ENCODE data around the gene RBM15B.

Gene RBM15B

DNA sequence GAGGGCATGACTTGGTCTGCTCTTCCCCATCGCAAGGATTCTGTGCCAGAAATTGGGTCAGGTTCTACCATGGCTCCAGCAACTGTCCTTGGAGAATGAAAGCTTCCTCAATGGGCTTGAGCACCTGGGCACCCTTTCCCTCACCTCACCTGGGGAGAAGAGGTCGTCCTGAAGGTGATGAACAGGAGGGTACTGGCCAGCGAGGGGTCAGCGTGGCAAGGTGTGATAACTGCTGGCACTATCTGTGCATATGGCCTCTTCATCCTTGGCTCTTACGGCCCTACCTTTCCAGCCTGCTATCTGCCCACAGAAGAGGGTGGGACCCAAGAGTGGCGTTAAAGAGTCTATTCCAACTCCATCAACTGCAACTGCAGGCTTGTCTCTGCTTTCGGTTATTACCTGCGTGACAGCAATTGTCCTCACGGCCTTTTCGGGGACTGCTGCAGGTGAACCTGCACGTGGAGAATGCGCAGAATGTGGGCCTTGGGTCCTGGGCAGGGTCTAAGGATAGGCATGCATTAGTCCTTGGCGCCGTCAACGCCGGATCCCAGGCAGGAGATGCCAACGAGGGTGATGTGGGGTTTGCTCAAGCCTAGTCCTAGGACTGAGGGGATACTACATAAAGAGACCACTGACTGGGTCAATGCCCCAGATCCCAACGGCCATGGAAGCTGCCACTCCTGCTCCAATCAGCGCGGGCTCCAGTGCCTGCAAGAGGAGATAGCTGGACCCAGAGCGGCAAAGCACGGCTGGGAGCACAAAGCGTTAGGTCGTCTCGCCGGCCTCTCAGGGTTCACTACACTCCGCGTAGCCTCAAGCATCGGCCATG, 625 bp upstream of the RBM15B start:
- in situ Hi-C loops (cut with MboI; ENCODE audit: low sequenced_read_pairs), result no loop called here

DNA sequence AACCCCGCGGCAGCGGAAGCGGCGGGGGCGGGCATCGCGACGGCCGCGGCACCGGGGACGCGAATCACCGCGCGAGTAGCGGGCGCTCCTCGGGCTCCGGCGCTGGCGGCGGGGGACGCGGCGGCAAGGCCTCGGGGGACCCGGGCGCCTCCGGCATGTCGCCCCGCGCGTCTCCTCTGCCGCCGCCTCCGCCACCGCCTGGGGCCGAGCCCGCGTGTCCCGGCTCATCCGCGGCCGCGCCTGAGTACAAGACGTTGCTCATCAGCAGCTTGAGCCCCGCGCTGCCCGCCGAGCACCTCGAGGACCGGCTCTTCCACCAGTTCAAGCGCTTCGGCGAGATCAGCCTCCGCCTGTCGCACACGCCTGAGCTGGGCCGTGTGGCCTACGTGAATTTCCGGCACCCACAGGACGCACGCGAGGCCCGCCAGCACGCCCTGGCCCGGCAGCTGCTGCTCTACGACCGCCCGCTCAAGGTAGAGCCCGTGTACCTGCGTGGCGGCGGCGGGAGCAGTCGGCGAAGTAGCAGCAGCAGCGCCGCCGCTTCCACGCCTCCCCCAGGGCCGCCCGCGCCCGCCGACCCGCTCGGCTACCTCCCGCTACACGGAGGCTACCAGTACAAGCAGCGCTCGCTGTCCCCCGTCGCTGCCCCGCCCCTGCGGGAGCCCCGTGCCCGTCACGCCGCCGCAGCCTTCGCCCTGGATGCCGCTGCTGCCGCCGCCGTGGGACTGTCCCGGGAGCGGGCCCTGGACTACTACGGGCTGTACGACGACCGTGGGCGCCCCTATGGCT, 675 bp downstream of the RBM15B start:
- in situ Hi-C loops (cut with MboI; ENCODE audit: low sequenced_read_pairs), result no loop called here

GRCh38 chr3:51392355-51393133, 1.5 kb downstream of the RBM15B start:
- in situ Hi-C loops (cut with MboI; ENCODE audit: low sequenced_read_pairs), result no loop called here

DNA sequence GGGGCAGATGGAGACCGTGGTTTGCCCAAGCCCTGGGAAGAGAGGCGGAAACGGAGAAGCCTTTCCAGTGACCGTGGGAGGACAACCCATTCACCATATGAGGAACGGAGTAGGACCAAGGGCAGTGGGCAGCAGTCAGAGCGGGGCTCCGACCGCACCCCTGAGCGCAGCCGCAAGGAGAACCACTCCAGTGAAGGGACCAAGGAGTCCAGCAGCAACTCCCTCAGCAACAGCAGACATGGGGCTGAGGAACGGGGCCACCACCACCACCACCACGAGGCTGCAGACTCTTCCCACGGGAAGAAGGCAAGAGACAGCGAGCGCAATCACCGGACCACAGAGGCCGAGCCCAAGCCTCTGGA, 2.0 kb downstream of the RBM15B start:
- in situ Hi-C loops (cut with MboI; ENCODE audit: low sequenced_read_pairs), result no loop called here

- in situ Hi-C loops (cut with MboI; ENCODE audit: low sequenced_read_pairs), result no loop called here
Observed at GRCh38 chr3:51393564-51393963, 2.5 kb downstream of the RBM15B start.

GRCh38 chr3:51394541-51394940, 3.5 kb downstream of the RBM15B start:
- in situ Hi-C loops (cut with MboI; ENCODE audit: low sequenced_read_pairs), result no loop called here

DNA sequence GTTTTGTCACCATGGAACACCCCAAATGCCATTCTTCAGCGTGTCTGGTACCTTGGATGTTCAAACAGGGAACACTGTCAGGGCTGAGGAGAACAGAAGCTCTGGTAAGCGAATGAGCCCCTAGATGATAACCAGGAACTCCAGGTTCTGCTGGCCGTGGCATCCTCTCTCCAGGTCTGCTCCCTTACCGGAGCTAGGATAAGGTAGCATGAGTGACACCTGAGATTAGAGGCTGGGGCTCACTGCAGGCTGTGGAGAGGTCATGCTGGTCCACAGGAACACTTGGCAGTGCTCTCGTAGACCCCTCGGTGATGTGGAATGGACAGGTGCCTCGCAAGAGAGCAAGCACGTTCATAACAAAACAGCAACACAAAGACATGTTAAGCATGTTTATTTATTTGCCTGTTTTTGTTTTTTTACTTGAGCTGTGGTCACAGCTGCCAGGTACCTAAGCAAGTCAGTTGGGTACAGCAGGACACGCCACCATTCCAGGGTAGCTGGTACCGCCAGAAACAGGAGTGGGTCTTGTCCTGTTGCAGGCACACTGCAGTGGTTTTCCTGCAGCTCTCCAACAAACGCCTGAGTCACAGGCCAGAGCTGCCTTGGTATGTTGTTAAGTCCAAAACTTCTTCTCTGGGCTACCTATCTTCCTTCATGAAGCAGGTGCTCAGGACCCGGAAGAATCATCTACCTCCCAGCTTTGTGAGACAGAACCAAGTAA, 4.6 kb downstream of the RBM15B start:
- in situ Hi-C loops (cut with MboI; ENCODE audit: low sequenced_read_pairs), result no loop called here

GRCh38 chr3:51396401-51396800, 5.3 kb downstream of the RBM15B start:
- in situ Hi-C loops (cut with MboI; ENCODE audit: low sequenced_read_pairs), result no loop called here

- in situ Hi-C loops (cut with MboI; ENCODE audit: low sequenced_read_pairs), result no loop called here
Observed at GRCh38 chr3:51397392-51397791, 6.3 kb downstream of the RBM15B start.

DNA sequence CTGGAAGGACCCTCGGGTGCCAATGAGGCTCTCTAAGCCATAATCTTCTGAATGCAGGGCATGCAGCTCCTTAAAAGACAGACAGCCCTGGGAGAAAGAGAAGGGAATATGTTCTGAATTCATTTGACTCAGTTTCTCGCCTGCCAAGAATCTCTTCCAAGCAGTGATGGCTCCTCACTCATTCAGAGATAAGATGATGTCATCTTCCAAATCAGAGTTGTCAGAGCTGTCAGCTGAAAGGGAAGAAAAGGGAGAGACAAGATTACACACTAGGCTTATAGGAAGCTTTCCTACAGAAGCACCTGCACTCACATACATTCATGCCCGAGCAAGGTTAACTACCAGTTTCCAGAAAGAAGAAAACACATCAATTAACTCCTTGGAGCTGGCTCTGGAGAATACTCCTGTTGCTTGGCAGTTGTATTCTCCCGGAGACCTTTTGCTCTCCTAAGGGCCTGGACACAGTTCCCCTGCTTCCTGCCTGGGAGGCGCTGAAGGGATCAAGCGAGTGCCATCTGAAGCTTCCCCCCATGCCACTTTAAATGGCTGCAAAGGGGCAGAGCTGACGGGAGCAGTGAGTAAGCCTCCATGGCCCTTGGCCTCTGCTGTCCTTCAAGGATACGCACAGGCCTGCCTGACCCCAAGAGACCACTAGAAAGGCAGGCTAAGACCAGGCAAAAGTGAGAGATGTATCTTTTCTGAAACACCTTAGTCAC, 7.7 kb downstream of the RBM15B start:
- in situ Hi-C loops (cut with MboI; ENCODE audit: low sequenced_read_pairs), result no loop called here

DNA sequence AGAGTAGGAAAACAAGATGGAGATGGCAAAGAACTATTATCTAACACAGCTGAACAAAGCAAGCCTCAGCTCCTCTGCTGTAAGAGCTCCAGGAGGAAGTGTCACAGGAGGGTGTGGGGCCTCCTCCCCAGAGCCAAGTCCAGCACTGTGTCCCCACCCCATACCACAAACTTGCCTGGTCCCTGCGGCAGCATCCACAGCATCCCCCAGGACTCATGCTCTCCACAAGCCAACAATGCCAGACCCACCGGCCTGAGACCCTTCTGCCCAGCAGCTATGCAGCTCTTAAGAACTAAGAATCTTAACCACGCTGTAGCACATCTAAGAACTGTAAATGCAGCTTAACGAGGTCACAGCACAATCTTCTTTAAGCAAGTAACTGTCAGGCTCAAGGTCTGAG, 9.1 kb downstream of the RBM15B start:
- in situ Hi-C loops (cut with MboI; ENCODE audit: low sequenced_read_pairs), result no loop called here

- in situ Hi-C loops (cut with MboI; ENCODE audit: low sequenced_read_pairs), result no loop called here
Observed at GRCh38 chr3:51401735-51402134, 10.7 kb downstream of the RBM15B start.

DNA sequence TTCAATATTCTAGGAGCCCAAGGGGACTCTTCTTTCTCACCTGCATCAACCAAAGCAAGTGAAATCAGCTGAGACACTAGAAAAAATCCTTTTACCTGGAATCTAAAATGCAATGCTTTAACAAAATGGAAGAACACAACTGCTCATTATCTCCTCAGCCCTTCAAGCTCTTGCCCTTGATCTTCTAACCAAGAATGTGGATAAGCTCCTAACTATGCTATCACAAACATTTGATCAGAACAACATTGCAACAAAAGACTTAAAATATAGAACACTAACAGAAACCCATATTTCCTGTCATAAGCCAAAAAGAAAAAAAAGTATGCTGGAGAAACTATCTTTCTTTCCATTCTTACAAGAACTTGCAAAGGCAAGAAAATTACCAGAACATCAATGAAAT, 12.6 kb downstream of the RBM15B start:
- in situ Hi-C loops (cut with MboI; ENCODE audit: low sequenced_read_pairs), result no loop called here

DNA sequence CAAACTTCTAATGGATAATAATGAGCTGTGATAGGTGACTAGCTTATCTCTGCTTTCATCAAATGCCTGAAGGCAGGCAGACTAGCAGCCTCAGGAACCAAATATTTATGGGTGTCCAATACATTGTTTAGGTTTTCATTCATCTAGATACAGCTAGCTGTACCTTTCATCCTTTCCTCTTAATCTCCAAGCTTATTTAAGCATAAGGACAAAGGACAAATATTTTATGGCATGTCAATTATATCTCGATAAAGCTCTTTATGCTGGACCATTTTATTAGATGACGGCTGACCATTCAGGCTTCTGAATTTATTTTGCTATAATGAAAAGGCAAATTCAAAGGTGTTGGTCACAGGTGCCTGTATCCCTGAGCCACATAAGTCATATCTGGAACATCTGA, 16.9 kb downstream of the RBM15B start:
- in situ Hi-C loops (cut with MboI; ENCODE audit: low sequenced_read_pairs), result no loop called here

DNA sequence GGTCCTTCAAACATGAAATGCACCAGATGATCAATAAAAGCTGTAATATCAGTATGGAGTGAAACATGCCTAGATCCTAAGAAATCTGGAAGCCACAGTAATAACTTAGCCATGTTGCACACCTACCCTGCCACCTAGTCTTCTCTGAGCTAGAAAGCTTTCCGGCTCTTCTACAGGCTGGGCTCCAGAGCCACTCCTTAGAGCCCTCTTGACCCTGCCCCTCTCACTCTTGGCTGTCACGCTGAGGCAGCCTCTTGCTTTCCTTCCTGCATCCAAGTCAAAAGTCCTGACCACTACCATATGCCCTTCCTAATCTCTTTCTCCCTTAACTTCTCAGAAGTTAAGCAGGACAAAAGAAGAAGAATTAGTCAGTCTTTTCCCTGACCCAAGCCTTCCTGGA, 17.7 kb downstream of the RBM15B start:
- in situ Hi-C loops (cut with MboI; ENCODE audit: low sequenced_read_pairs), result no loop called here

GRCh38 chr3:51422211-51422610, 31.1 kb downstream of the RBM15B start:
- in situ Hi-C loops (cut with MboI; ENCODE audit: low sequenced_read_pairs), result no loop called here

DNA sequence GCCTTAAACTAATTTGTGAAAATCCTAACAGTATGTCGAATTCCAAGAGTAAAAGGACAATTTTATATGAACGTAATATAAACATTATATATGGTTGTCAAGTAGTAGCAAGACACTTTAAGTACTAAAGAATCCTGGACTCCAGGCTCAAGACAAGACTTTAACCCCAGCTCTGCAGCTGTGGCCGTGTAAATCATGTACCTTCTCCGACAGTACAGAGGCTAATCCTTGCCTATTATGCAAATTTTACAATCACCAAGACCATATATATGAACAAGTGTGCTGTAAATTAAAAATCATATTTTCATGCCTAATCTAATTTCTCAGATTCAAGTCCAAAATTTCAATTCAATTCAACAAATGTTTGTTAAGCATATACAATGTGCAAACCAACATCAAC, 35.8 kb downstream of the RBM15B start:
- in situ Hi-C loops (cut with MboI; ENCODE audit: low sequenced_read_pairs), result no loop called here

- in situ Hi-C loops (cut with MboI; ENCODE audit: low sequenced_read_pairs), result no loop called here
Observed at GRCh38 chr3:51429138-51429537, 38.1 kb downstream of the RBM15B start.

- in situ Hi-C loops (cut with MboI; ENCODE audit: low sequenced_read_pairs), result no loop called here
Observed at GRCh38 chr3:51434110-51434509, 43.0 kb downstream of the RBM15B start.

- in situ Hi-C loops (cut with MboI; ENCODE audit: low sequenced_read_pairs), result no loop called here
Observed at GRCh38 chr3:51434746-51435327, 43.8 kb downstream of the RBM15B start.

Measured in HL-60/S4 treated with retinoic acid at 250 ng/mL for 4 days and 3 days (cell line).